Measurements from ENCODE around the gene SF3A2.

GRCh38 chr19:2225415-2226050 is 11.1 kb upstream of the SF3A2 start:
- no peak for TF ChIP-seq CTCF (IDR thresholded peaks at IDR 0.05)
- no peak for TF ChIP-seq EZH2 (IDR thresholded peaks at IDR 0.05; ENCODE audit: borderline replicate concordance, insufficient read depth, low read depth, low read length, poor library complexity, severe bottlenecking)
